DOHH2 (cell line): Measurements from ENCODE around the gene VGLL4.

Source experiments
- H3F3A ChIP-seq: fragments of 200-600 bp; sonication (generic), shearing (Covaris generic); 2 replicates; pipeline ENCODE4 v1.6.0; 2016; ENCODE audit warnings: antibody characterized with exemption, mild to moderate bottlenecking; ENCODE audit not compliant: control insufficient read depth, insufficient read depth
- H3K27ac ChIP-seq: fragments of 200-600 bp; sonication (generic); 2 replicates; pipeline ENCODE4 v1.5.1; 2014; ENCODE audit warnings: low read depth, mild to moderate bottlenecking, low read length, moderate library complexity
- H3K27me3 ChIP-seq: fragments of 200-600 bp; sonication (generic); 2 replicates; pipeline ENCODE4 v1.6.1; 2014; ENCODE audit warnings: mild to moderate bottlenecking, low read length, mixed read lengths; ENCODE audit not compliant: control insufficient read depth
- H3K36me3 ChIP-seq: fragments of 200-600 bp; sonication (generic); 2 replicates; pipeline ENCODE4 v1.6.1; 2014; ENCODE audit warnings: mild to moderate bottlenecking, low read length, moderate library complexity, mixed read lengths; ENCODE audit not compliant: control insufficient read depth
- H3K4me1 ChIP-seq: fragments of 200-600 bp; sonication (generic); 2 replicates; pipeline ENCODE4 v1.6.1; 2014; ENCODE audit warnings: mild to moderate bottlenecking, low read length, mixed read lengths; ENCODE audit not compliant: control insufficient read depth
- H3K4me2 ChIP-seq: fragments of 200-600 bp; sonication (generic); 2 replicates; pipeline ENCODE4 v1.6.0; 2014; ENCODE audit warnings: mild to moderate bottlenecking, low read length, moderate library complexity
- H3K4me3 ChIP-seq: fragments of 200-600 bp; sonication (generic); 2 replicates; pipeline ENCODE4 v1.5.1; 2014; ENCODE audit warnings: mild to moderate bottlenecking, low read length, mixed read lengths
- H3K79me2 ChIP-seq: fragments of 200-600 bp; sonication (generic); 2 replicates; pipeline ENCODE4 v1.6.1; 2014; ENCODE audit warnings: mild to moderate bottlenecking, low read length, mixed read lengths; ENCODE audit not compliant: control insufficient read depth
- H3K9me2 ChIP-seq: fragments of 200-600 bp; sonication (generic); replicated peaks from 2 replicates; pipeline ENCODE4 v1.6.1; 2014; ENCODE audit warnings: mild to moderate bottlenecking, low read length, mixed read lengths; ENCODE audit not compliant: control insufficient read depth
- H3K9me3 ChIP-seq: fragments of 200-600 bp; sonication (generic); 2 replicates; pipeline ENCODE4 v1.6.1; 2014; ENCODE audit warnings: antibody characterized with exemption, low read length, mixed read lengths; ENCODE audit not compliant: control insufficient read depth, insufficient read depth
- H4K20me1 ChIP-seq: fragments of 200-600 bp; sonication (generic); 2 replicates; pipeline ENCODE4 v1.6.0; 2014; ENCODE audit warnings: low read depth, mild to moderate bottlenecking, antibody characterized with exemption, low read length, moderate library complexity; ENCODE audit not compliant: control insufficient read depth, insufficient read depth
- EZH2phosphoT487 ChIP-seq: fragments of 200-600 bp; sonication (generic); IDR thresholded peaks from 2 replicates; pipeline ENCODE4 v1.6.1; 2017; ENCODE audit warnings: borderline replicate concordance, mild to moderate bottlenecking, antibody characterized with exemption, low read length, moderate library complexity, mixed read lengths
- TF ChIP-seq, protein P1 (sequence below): fragments of 200-600 bp; sonication (generic); IDR thresholded peaks from one replicate; pipeline ENCODE4 v1.5.1; 2014; ENCODE audit warnings: antibody characterized with exemption, mild to moderate bottlenecking, low read depth, low read length; ENCODE audit not compliant: poor library complexity, severe bottlenecking

The VGLL4 gene

DNA sequence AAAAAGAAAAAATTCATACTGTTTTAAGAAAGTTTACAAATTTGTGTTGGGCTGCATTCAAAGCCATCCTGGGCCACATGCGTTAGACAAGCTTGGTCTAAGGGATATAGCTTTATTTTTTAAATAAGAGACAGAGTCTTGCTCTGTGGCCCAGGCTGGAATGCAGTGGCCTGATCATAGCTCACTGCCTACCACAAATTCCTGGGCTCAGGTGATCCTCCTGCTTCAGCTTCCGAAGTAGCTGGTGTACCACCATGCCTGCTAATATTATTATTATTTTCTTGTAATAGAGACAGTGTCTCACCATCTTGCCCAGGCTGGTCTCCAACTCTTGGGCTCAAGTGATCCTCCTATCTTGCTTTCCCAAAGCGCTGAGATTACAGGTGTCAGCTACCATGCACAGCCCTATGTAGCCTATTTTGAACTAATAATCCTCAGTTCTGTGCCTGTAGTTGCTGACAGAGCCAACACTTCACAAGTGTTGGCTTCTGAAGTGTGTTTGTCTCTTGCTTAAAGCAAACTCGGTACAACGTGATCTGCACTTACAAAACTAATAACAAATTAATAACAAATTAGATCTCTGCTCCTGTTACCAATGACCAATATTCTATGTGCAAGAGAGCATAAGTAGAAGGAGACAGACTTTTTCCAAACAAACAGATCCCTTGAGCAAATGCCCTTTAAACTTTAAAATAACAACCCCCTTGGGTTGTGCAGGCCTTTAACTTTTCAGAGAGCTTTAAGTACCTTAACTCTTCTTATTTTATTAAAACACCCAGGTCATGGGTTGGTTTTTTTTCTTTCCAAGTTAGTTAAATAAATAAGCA, 135.2 kb downstream of the VGLL4 start:
- Histone ChIP-seq H3K36me3 (no peaks in the 10 kb centered on the region), H3K4me2 (no peak overlapping the region), H3K4me1 (peaks cover 12% of the 10 kb centered on the region), H3K27me3 (no peaks in the 10 kb centered on the region), H3K9me2 (no peaks in the 10 kb centered on the region), H3F3A (no peaks in the 10 kb centered on the region), H3K4me3 (no peak overlapping the region), H3K9me3 (peaks cover 3% of the 10 kb centered on the region; the same call in 1 of the 2 replicates), H4K20me1 (no peaks in the 10 kb centered on the region), H3K27ac (no peak overlapping the region), H3K79me2 (no peaks in the 10 kb centered on the region)
- TF ChIP-seq EZH2phosphoT487, result no peak
- TF ChIP-seq, protein P1, sequence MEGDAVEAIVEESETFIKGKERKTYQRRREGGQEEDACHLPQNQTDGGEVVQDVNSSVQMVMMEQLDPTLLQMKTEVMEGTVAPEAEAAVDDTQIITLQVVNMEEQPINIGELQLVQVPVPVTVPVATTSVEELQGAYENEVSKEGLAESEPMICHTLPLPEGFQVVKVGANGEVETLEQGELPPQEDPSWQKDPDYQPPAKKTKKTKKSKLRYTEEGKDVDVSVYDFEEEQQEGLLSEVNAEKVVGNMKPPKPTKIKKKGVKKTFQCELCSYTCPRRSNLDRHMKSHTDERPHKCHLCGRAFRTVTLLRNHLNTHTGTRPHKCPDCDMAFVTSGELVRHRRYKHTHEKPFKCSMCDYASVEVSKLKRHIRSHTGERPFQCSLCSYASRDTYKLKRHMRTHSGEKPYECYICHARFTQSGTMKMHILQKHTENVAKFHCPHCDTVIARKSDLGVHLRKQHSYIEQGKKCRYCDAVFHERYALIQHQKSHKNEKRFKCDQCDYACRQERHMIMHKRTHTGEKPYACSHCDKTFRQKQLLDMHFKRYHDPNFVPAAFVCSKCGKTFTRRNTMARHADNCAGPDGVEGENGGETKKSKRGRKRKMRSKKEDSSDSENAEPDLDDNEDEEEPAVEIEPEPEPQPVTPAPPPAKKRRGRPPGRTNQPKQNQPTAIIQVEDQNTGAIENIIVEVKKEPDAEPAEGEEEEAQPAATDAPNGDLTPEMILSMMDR, result no peak

DNA sequence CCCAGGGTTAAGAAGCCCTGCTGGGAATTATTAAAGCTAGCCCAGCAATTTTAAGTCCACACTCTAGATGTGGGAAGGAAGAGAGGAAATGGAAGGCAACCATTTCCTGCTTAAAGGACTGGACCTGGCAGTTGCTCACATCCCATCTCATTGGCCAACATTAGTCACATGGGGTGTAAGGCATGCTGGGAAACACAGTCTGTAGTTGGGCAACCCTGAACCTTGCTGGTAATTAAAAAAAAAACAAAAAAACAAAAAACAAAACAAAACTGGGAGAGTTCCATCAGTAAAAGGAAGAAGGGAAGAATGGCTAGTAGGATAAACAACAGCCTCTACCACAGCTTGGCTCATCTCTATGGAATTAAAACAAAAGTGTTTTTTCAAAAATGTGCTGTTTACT, 136.0 kb downstream of the VGLL4 start:
- H3F3A ChIP-seq, result no peaks in the 10 kb centered on the region
- no peak overlapping the region for H3K27ac ChIP-seq
- H3K9me3 ChIP-seq, result peaks cover 3% of the 10 kb centered on the region; the same call in 1 of the 2 replicates
- H3K4me1 ChIP-seq, result peaks cover 12% of the 10 kb centered on the region
- H3K9me2 ChIP-seq, result no peaks in the 10 kb centered on the region
- no peak overlapping the region for H3K4me3 ChIP-seq
- H3K4me2 ChIP-seq, result no peak overlapping the region
- H3K36me3 ChIP-seq, result no peaks in the 10 kb centered on the region
- H3K27me3 ChIP-seq, result no peaks in the 10 kb centered on the region
- TF ChIP-seq, protein P1, result no peak
- TF ChIP-seq EZH2phosphoT487, result no peak
- no peaks in the 10 kb centered on the region for H3K79me2 ChIP-seq
- no peaks in the 10 kb centered on the region for H4K20me1 ChIP-seq
